Measurements from ENCODE around the gene BRD9.

DNA sequence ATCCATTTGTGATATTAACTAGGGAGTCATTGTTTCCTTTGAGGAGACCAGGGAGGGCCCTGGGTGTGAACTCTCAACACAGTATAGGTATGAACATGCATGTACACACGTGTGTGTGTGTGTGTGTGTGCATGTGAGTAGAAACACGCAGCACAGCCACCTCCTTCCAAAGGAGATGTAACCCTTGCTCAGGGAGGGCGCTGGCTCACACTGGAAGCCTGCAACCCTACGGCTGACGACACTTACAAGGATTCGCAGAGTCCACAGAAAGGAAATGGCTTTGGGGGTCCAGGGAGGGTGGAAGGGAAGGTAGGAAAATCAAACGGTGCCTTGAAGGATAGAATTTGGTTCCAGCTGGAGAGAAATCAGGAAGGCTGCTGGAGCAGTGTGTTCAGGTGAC, 22.0 kb upstream of the BRD9 start:
- TF ChIP-seq POLR2A (IDR thresholded peaks at IDR 0.05) (no peak), CTCF (IDR thresholded peaks at IDR 0.05) (no peak)

Measured in tibial nerve (tissue), 3 donors.